ENCODE data around the gene TXNDC8.

DNA sequence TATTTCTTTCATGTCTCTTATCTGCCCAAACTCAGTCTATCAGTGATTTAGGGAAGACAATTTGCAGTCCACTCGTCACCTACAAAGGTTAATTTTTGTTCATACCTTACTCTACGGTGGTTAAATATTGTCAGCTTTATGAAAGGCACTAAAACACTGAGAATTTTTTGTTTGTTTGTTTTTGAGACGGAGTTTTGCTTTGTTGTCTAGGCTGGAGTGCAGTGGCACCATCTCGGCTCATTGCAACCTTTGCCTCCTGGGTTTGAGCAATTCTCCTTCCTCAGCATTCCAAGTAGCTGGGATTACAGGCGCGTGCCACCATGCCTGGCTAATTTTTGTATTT lies 55.0 kb downstream of the TXNDC8 start:
- TF ChIP-seq, protein P1, sequence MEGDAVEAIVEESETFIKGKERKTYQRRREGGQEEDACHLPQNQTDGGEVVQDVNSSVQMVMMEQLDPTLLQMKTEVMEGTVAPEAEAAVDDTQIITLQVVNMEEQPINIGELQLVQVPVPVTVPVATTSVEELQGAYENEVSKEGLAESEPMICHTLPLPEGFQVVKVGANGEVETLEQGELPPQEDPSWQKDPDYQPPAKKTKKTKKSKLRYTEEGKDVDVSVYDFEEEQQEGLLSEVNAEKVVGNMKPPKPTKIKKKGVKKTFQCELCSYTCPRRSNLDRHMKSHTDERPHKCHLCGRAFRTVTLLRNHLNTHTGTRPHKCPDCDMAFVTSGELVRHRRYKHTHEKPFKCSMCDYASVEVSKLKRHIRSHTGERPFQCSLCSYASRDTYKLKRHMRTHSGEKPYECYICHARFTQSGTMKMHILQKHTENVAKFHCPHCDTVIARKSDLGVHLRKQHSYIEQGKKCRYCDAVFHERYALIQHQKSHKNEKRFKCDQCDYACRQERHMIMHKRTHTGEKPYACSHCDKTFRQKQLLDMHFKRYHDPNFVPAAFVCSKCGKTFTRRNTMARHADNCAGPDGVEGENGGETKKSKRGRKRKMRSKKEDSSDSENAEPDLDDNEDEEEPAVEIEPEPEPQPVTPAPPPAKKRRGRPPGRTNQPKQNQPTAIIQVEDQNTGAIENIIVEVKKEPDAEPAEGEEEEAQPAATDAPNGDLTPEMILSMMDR (IDR thresholded peaks at IDR 0.05) = no peak
- TF ChIP-seq, protein P2, sequence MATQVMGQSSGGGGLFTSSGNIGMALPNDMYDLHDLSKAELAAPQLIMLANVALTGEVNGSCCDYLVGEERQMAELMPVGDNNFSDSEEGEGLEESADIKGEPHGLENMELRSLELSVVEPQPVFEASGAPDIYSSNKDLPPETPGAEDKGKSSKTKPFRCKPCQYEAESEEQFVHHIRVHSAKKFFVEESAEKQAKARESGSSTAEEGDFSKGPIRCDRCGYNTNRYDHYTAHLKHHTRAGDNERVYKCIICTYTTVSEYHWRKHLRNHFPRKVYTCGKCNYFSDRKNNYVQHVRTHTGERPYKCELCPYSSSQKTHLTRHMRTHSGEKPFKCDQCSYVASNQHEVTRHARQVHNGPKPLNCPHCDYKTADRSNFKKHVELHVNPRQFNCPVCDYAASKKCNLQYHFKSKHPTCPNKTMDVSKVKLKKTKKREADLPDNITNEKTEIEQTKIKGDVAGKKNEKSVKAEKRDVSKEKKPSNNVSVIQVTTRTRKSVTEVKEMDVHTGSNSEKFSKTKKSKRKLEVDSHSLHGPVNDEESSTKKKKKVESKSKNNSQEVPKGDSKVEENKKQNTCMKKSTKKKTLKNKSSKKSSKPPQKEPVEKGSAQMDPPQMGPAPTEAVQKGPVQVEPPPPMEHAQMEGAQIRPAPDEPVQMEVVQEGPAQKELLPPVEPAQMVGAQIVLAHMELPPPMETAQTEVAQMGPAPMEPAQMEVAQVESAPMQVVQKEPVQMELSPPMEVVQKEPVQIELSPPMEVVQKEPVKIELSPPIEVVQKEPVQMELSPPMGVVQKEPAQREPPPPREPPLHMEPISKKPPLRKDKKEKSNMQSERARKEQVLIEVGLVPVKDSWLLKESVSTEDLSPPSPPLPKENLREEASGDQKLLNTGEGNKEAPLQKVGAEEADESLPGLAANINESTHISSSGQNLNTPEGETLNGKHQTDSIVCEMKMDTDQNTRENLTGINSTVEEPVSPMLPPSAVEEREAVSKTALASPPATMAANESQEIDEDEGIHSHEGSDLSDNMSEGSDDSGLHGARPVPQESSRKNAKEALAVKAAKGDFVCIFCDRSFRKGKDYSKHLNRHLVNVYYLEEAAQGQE (IDR thresholded peaks at IDR 0.05; ENCODE audit: insufficient read depth in 1 of 2, low read depth in 2 of 2, low read length in 1 of 2) = no peak
- no peak for TF ChIP-seq POLR2AphosphoS5 (IDR thresholded peaks at IDR 0.05; ENCODE audit: low read depth, low read length)

Data from Panc1 (cell line).